Measurements from ENCODE around the gene GEMIN7. TPM values are rescaled to one million over a fixed set of nuclear protein-coding genes. Genes with fewer than 3 reads are reported as not detected.
"Not testable (repeated sequence)": the region's sequence is repeated elsewhere in the genome, so short reads cannot be mapped to it uniquely, and the experiment has no call there.

The GEMIN7 gene
- total and polyA plus RNA-seq, 2 experiments from 2014 or later = 49.6 to 90.5 TPM

DNA sequence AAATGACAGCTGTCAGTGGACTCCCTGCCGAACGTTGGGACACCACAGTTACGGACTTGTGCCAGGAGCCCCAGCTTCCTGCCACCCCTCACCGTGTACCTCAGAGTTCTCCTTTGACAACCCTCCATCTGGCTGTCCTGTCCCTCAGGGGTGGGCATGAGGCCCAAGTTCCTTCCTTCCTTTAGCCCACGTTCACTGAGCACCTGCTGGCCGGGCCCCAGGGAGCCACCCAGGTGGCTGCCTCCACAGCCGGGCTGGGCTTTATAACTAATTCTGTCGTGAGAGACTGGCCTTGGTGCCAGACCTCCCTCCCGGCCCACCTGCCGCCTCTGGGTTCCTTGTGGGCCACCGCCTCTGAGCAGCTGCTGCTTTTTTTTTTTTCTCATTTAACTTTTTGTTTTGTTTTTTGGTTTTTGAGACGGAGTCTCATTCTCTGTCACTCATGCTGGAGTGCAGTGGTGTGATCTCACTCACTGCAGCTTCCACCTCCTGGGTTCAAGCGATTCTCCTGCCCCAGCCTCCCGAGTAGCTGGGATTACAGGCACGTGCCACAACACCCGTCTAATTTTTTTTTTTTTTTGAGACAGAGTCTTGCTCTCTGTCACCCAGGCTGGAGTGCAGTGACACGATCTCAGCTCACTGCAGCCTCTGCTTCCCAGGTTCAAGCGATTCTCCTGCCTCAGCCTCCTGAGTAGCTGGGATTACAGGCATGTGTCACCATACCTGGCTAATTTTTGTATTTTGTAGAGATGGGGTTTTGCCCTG, 39.7 kb downstream of the GEMIN7 start:
- H3K4me1 ChIP-seq (ENCODE audit: insufficient read depth); H3F3A ChIP-seq (replicated peaks; ENCODE audit: low read depth); H3K9me2 ChIP-seq (ENCODE audit: insufficient read depth); H3K36me3 ChIP-seq (ENCODE audit: insufficient read depth); H3K4me3 ChIP-seq; H3K4me2 ChIP-seq; H3K27ac ChIP-seq (ENCODE audit: low read depth); H3K27me3 ChIP-seq (ENCODE audit: insufficient read depth); H2AFZ ChIP-seq; H3K9me3 Mint-ChIP-seq; H3K4me3 Mint-ChIP-seq; ATAC-seq; DNase-seq (ENCODE audit: low spot score); H3K27ac Mint-ChIP-seq; H3K36me3 Mint-ChIP-seq (ENCODE audit: low read depth): not testable (repeated sequence)
- Mint-ChIP-seq H3K4me1 (peaks cover 14% of the 10 kb centered on the region), H3K27me3 (ENCODE audit: insufficient read depth, low read depth, poor library complexity) (peaks cover 15% of the 10 kb centered on the region)
- Histone ChIP-seq H3K79me2 (replicated peaks; ENCODE audit: insufficient read depth) (peaks cover 76% of the 10 kb centered on the region), H4K20me1 (replicated peaks; ENCODE audit: insufficient read depth) (peaks cover 44% of the 10 kb centered on the region)

DNA sequence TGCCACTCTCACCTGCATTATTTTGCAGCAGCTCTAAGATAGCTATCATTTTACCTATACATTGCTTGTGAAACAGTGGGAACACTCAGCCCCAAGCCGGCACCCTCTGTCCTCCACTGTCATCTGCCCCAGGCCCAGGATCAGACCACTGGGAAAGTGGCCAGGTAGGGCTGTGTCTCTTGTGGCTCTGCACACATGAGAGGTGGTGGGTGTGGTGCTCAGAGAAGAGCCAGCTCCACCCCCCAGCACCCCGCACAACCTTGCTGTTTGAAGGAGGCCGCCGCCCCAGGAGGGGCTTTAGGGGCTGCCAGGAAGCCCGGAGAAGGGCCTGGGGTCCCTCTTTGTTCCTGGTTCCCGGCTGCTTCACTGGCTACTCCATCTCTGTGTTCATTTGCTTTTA, 40.5 kb downstream of the GEMIN7 start:
- Mint-ChIP-seq H3K27ac (no peak overlapping the region), H3K27me3 (ENCODE audit: insufficient read depth, low read depth, poor library complexity) (peaks cover 15% of the 10 kb centered on the region), H3K36me3 (ENCODE audit: low read depth) (no peaks in the 10 kb centered on the region; the same call in 2 of the 3 replicates), H3K4me3 (no peak overlapping the region), H3K4me1 (peaks cover 14% of the 10 kb centered on the region), H3K9me3 (no peaks in the 10 kb centered on the region)
- H3K4me1 ChIP-seq (ENCODE audit: insufficient read depth) = no peaks in the 10 kb centered on the region
- no peaks in the 10 kb centered on the region for H3K36me3 ChIP-seq (ENCODE audit: insufficient read depth)
- ATAC-seq = no peak
- no peaks in the 10 kb centered on the region for H3K27me3 ChIP-seq (ENCODE audit: insufficient read depth)
- no peak overlapping the region for H2AFZ ChIP-seq
- H3K9me2 ChIP-seq (ENCODE audit: insufficient read depth) = no peaks in the 10 kb centered on the region
- H3F3A ChIP-seq (replicated peaks; ENCODE audit: low read depth) = no peaks in the 10 kb centered on the region
- H3K4me2 ChIP-seq = no peak overlapping the region
- H4K20me1 ChIP-seq (replicated peaks; ENCODE audit: insufficient read depth) = peaks cover 40% of the 10 kb centered on the region
- peaks cover 71% of the 10 kb centered on the region for H3K79me2 ChIP-seq (replicated peaks; ENCODE audit: insufficient read depth)
- TF ChIP-seq, protein P1, sequence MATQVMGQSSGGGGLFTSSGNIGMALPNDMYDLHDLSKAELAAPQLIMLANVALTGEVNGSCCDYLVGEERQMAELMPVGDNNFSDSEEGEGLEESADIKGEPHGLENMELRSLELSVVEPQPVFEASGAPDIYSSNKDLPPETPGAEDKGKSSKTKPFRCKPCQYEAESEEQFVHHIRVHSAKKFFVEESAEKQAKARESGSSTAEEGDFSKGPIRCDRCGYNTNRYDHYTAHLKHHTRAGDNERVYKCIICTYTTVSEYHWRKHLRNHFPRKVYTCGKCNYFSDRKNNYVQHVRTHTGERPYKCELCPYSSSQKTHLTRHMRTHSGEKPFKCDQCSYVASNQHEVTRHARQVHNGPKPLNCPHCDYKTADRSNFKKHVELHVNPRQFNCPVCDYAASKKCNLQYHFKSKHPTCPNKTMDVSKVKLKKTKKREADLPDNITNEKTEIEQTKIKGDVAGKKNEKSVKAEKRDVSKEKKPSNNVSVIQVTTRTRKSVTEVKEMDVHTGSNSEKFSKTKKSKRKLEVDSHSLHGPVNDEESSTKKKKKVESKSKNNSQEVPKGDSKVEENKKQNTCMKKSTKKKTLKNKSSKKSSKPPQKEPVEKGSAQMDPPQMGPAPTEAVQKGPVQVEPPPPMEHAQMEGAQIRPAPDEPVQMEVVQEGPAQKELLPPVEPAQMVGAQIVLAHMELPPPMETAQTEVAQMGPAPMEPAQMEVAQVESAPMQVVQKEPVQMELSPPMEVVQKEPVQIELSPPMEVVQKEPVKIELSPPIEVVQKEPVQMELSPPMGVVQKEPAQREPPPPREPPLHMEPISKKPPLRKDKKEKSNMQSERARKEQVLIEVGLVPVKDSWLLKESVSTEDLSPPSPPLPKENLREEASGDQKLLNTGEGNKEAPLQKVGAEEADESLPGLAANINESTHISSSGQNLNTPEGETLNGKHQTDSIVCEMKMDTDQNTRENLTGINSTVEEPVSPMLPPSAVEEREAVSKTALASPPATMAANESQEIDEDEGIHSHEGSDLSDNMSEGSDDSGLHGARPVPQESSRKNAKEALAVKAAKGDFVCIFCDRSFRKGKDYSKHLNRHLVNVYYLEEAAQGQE (IDR thresholded peaks at IDR 0.05; ENCODE audit: unreplicated experiment) = no peak
- no peak for TF ChIP-seq NANOG (IDR thresholded peaks at IDR 0.05; ENCODE audit: borderline replicate concordance)
- TF ChIP-seq STAT1 (IDR thresholded peaks at IDR 0.05; ENCODE audit: unreplicated experiment) = no peak
- TF ChIP-seq, protein P2, sequence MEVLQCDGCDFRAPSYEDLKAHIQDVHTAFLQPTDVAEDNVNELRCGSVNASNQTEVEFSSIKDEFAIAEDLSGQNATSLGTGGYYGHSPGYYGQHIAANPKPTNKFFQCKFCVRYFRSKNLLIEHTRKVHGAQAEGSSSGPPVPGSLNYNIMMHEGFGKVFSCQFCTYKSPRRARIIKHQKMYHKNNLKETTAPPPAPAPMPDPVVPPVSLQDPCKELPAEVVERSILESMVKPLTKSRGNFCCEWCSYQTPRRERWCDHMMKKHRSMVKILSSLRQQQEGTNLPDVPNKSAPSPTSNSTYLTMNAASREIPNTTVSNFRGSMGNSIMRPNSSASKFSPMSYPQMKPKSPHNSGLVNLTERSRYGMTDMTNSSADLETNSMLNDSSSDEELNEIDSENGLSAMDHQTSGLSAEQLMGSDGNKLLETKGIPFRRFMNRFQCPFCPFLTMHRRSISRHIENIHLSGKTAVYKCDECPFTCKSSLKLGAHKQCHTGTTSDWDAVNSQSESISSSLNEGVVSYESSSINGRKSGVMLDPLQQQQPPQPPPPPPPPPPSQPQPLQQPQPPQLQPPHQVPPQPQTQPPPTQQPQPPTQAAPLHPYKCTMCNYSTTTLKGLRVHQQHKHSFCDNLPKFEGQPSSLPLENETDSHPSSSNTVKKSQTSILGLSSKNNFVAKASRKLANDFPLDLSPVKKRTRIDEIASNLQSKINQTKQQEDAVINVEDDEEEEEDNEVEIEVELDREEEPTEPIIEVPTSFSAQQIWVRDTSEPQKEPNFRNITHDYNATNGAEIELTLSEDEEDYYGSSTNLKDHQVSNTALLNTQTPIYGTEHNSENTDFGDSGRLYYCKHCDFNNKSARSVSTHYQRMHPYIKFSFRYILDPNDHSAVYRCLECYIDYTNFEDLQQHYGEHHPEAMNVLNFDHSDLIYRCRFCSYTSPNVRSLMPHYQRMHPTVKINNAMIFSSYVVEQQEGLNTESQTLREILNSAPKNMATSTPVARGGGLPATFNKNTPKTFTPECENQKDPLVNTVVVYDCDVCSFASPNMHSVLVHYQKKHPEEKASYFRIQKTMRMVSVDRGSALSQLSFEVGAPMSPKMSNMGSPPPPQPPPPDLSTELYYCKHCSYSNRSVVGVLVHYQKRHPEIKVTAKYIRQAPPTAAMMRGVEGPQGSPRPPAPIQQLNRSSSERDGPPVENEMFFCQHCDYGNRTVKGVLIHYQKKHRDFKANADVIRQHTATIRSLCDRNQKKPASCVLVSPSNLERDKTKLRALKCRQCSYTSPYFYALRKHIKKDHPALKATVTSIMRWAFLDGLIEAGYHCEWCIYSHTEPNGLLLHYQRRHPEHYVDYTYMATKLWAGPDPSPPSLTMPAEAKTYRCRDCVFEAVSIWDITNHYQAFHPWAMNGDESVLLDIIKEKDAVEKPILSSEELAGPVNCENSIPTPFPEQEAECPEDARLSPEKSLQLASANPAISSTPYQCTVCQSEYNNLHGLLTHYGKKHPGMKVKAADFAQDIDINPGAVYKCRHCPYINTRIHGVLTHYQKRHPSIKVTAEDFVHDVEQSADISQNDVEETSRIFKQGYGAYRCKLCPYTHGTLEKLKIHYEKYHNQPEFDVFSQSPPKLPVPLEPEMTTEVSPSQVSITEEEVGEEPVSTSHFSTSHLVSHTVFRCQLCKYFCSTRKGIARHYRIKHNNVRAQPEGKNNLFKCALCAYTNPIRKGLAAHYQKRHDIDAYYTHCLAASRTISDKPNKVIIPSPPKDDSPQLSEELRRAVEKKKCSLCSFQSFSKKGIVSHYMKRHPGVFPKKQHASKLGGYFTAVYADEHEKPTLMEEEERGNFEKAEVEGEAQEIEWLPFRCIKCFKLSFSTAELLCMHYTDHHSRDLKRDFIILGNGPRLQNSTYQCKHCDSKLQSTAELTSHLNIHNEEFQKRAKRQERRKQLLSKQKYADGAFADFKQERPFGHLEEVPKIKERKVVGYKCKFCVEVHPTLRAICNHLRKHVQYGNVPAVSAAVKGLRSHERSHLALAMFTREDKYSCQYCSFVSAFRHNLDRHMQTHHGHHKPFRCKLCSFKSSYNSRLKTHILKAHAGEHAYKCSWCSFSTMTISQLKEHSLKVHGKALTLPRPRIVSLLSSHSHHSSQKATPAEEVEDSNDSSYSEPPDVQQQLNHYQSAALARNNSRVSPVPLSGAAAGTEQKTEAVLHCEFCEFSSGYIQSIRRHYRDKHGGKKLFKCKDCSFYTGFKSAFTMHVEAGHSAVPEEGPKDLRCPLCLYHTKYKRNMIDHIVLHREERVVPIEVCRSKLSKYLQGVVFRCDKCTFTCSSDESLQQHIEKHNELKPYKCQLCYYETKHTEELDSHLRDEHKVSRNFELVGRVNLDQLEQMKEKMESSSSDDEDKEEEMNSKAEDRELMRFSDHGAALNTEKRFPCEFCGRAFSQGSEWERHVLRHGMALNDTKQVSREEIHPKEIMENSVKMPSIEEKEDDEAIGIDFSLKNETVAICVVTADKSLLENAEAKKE (CRISPR knock-in tag; IDR thresholded peaks at IDR 0.05) = no peak
- TF ChIP-seq, protein P3, sequence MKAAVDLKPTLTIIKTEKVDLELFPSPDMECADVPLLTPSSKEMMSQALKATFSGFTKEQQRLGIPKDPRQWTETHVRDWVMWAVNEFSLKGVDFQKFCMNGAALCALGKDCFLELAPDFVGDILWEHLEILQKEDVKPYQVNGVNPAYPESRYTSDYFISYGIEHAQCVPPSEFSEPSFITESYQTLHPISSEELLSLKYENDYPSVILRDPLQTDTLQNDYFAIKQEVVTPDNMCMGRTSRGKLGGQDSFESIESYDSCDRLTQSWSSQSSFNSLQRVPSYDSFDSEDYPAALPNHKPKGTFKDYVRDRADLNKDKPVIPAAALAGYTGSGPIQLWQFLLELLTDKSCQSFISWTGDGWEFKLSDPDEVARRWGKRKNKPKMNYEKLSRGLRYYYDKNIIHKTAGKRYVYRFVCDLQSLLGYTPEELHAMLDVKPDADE (IDR thresholded peaks at IDR 0.05) = no peak
- no peak for TF ChIP-seq EZH2phosphoT487 (IDR thresholded peaks at IDR 0.05; ENCODE audit: unreplicated experiment)
- no peak for TF ChIP-seq EZH2 (IDR thresholded peaks at IDR 0.05; ENCODE audit: low read depth, unreplicated experiment)
- TF ChIP-seq CREB1 (CRISPR knock-in tag; IDR thresholded peaks at IDR 0.05; ENCODE audit: low read depth) = no peak
- H3K4me3 ChIP-seq = no peak overlapping the region
- H3K27ac ChIP-seq (ENCODE audit: low read depth) = no peak overlapping the region
- no peak for DNase-seq (ENCODE audit: low spot score)

Measured in GM23338 (cell line).